ENCODE data around the gene RNASEL. TPM values are rescaled to one million over a fixed set of nuclear protein-coding genes. Genes with fewer than 3 reads are reported as not detected.

Gene RNASEL
- total RNA-seq, 1 donor from 2014 or later, result 15.0 TPM

DNA sequence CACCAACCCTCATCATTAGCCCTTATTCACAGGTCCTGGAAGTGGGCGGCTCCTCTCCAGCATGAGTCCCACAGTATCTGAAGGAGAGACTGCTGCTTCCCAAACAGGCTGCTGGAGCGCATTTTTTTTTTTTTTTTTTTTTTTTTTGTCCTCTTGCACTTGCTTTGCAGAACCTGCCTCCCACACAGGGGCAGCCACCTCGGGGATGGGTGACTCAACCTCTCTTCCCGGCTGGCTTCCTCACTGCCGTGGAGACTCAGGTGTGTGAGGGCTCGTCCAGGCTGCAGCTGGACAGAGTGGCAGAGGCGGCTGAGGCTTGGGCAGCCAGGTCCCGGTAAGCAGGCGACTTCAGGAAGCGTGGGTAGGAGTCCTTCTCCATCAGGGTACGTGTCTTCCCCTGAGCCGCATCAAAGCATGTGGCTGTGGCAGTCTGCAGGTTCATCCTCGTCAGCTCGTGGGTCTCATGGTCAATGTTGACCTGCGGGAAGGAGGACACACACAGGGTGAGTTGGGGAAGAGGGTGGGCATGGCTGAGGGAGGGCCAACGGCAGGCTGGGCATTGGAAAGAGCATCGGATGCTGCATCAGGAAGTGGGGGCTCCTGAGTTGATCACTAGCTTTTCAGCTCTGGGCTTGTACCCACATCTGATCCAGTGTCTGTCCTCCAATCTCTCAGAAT is 11.1 kb upstream of the RNASEL start:
- DNase-seq (ENCODE audit: low spot score), result no peak

- DNase-seq (ENCODE audit: low spot score), result no peak
Observed at GRCh38 chr1:182599339-182599738, 10.3 kb upstream of the RNASEL start.

GRCh38 chr1:182598296-182598695 is 9.2 kb upstream of the RNASEL start:
- DNase-seq (ENCODE audit: low spot score), result no peak

- DNase-seq (ENCODE audit: low spot score), result no peak
Observed at GRCh38 chr1:182596934-182597333, 7.9 kb upstream of the RNASEL start.

- peak; percentile 80 for DNase-seq (ENCODE audit: low spot score)
Observed at GRCh38 chr1:182595641-182596240, 6.7 kb upstream of the RNASEL start.

DNA sequence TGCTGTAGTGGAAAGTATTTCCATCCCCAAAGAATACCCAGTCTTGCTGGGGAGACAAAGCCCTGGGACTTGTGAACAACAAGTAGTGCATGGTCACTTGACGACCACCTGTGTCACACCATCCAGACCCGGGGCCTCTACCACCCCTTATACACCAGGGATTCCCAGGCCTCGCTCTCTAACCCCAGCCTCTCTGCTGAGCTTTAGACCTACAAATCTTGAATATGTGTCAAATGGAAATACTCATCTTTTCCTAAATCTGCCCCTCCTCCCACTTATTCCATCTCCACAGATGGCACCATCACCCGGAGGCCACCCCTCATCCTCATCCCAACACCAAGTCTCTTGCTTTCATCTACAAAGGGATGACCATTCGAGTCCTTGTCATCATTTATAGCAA is 875 bp upstream of the RNASEL start:
- DNase-seq (ENCODE audit: low spot score), result no peak

DNA sequence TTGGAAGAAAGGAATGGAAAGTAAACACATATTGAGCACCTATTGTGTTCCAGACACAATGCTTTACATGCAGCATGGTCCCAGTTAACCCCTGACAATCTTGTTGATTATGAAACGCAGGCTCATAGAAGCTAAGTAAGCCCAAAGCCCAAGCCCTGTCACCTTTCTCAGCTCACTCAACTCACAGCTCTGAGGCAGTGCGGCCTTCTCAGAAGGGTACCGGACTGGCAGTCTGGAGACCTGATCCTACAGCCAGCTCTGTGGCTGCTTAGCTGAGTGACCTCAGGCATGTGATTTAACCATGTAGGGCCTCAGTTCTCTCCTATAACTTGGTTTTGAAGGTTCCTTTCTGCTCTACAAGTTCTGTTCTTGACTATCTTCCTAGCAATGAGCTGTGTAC is 464 bp upstream of the RNASEL start:
- DNase-seq (ENCODE audit: low spot score), result no peak

GRCh38 chr1:182587666-182588499 is 1.2 kb downstream of the RNASEL start:
- DNase-seq (ENCODE audit: low spot score), result no peak

DNA sequence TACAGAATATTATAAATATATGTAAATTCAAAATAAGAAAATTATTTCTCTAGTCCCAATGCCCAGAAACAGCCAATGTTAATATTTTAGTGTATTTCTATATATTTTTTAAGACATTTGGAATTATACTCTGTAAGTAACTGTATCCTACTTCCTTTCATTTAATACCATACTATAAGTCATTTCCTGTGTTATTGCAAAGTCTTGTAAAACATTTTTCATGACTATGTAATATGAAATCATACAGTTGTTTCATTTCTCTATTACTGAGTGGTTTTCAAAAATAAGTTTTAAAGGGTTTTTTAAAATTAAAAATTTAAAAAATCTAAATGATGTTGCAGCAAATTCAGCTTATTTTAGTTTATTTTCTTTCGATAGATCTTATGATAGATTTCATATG is 2.0 kb downstream of the RNASEL start:
- DNase-seq (ENCODE audit: low spot score), result no peak

GRCh38 chr1:182586380-182586779 is 2.7 kb downstream of the RNASEL start:
- DNase-seq (ENCODE audit: low spot score), result no peak

GRCh38 chr1:182584746-182585145 is 4.3 kb downstream of the RNASEL start:
- DNase-seq (ENCODE audit: low spot score), result no peak

GRCh38 chr1:182580736-182581135 is 8.3 kb downstream of the RNASEL start:
- no peak for DNase-seq (ENCODE audit: low spot score)

DNA sequence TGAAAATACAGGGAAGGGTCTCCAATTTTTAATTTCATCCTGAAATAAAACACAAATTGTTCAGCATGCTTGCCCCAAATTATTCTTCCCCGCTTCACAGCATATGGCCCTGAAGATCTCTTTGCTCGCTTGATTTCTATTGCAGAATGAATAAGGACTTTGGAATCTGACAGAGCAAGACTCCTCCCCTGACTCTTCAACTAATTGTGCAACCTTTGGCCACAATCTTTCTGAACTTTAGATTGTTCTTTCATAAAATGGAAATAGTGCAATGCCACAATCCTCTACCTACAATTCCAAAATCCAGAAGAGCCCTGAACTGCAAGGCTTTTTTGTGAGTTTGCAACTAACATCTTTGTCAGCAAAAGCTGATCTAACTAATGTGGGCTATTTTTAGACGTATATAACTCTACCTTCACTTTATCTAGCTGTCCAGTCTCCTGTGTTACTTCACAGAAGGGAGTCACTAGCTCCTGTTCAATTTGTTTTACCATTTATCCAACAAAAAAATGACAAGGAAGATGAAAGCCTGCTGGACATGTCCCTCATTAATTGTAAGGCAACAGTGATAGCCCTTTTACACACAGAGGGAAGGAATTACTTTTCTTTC is 13.4 kb downstream of the RNASEL start:
- no peak for DNase-seq (ENCODE audit: low spot score)

DNA sequence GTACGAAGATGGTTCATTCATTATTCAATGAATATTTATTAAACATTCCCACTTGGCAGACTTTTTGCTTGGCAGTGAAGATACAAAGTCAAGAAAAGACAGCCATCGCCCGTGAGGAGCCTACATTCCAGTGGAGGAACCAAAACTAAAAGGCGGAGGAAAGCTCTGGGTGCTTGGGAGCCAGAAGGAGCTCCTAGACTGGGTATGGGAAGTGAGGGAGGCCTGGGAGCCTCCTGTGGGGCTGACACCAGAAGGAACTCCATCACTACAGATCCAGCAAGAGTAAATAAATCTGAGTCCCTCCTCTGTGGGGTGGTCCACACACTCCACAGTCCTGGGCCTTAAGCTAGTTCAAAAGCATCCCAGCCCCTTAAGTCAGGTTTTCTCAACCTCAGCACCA is 14.9 kb downstream of the RNASEL start:
- no peak for DNase-seq (ENCODE audit: low spot score)

DNA sequence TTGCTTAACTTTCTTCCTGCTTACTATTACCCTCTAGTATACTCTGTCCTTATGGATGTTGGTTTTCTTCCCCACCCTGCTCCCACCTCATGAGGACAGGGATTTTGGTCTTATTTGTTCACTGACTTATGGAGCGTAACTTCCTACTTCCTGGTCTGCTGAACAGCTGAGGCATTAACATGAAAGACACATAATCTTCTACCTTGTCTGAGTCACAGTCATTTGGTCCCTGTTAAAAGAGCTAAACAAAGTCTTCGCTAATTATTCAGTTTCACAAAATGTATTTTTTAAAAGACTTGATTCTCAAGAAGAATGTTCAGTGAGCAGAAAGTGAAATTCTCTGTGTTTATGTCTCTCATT is 18.5 kb downstream of the RNASEL start:
- DNase-seq (ENCODE audit: low spot score), result no peak

- DNase-seq (ENCODE audit: low spot score), result no peak
Observed at GRCh38 chr1:182569939-182570610, 19.0 kb downstream of the RNASEL start.

DNA sequence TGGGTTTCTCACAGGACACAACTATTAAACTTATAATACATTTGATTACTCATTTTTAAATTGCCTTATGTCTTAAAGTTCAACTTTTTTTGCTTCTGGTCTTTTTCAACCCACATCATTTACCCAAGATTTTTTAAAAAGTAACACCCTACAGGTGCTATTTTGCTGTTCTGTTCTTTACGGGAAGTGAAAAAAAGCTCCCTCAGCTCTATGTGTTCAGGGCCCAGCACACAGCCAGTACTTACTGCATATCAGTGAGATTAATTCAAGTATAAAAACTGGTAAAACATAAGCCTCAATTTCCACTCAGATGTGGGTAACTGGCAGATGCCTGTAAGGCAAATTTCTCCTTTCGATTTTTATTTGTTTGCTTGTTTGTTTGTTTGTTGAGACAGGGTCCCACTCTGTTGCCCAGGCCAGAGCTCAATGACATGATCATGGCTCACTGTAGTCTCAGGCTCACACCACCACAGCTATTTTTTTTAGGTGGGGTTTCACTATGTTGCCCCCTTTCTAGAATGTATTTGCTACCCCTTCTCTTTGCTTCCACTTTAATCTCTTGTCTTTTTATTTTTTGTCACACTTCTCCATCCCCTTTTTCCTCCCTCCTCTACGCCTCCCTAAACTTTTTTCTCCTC is 20.3 kb downstream of the RNASEL start:
- no peak for DNase-seq (ENCODE audit: low spot score)

- DNase-seq (ENCODE audit: low spot score), result no peak
Observed at GRCh38 chr1:182567629-182568028, 21.4 kb downstream of the RNASEL start.

DNA sequence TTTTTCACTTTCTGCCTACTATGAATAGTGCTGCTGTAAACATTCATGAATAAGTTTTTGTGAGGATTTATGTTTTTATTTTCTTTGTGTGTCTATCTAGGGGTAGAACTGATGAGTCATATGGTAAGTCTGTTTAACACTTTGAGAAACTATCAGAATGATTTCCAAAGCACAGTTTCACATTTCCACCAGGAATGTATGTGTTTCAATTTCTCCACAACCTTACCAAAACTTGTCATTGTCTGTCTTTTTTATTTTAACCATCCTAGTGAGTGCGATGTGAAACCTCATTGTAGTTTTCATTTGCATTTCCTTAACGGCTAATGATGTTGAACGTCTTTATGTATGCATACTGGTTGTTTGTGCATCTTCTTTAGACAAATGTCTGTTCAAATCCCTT is 23.5 kb downstream of the RNASEL start:
- no peak for DNase-seq (ENCODE audit: low spot score)

- no peak for DNase-seq (ENCODE audit: low spot score)
Observed at GRCh38 chr1:182564406-182565004, 24.6 kb downstream of the RNASEL start.

- DNase-seq (ENCODE audit: low spot score), result no peak
Observed at GRCh38 chr1:182563095-182563494, 26.0 kb downstream of the RNASEL start.
